ENCODE results near the gene GALNT13. TPM values are rescaled to one million over a fixed set of nuclear protein-coding genes. Genes with fewer than 3 reads are reported as not detected.

The GALNT13 gene
- total and polyA plus RNA-seq, 2 of the 13 experiments (the other 11 are each of a cell fraction or from before 2014, with no cell fraction given), result 1.3 to 5.0 TPM

DNA sequence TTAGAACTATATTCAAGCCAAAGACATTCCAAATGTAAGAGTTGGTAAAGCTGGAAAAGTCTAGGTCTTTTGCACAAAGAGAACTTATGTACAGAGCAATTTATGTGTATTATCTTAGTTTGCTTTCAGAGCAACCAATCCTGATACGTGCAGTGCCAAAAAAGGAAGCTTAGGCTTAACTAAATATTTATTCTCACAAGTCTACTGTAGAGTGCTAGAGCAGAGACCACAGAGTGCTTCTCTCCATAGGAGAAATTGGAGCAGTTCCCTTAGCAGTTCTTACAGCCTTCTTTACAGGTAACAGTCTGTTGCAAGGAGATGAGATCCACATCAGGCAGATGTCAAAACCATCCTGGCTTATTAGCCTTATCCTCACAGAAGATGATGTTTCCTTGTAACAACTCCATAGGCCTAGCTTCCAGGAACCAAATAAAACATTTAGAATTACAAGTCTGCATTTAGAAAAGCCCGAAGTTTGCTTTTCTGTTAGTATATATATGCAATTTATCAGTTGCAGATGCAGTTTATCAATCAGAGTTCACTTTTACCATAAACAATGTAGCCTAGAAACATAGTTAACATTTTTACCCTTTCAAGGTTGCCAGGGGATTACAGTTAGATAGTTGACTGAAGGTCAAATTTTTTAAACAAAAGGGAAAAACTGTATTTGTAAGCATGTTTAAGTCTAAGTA is 576.2 kb downstream of the GALNT13 start (continued):
- TF ChIP-seq ZNF367 (CRISPR knock-in tag; IDR thresholded peaks at IDR 0.05; ENCODE audit: borderline replicate concordance), result no peak
- no peak for TF ChIP-seq RXRA (CRISPR knock-in tag; IDR thresholded peaks at IDR 0.05)
- 0 out of 2 replicates have a peak, but pooled peaks have one; percentile 16 for TF ChIP-seq HMG20B (CRISPR knock-in tag; conservative IDR thresholded peaks at IDR 0.05)
- no peak for TF ChIP-seq ZBTB20 (CRISPR knock-in tag; IDR thresholded peaks at IDR 0.05; ENCODE audit: borderline replicate concordance, low read depth)
- TF ChIP-seq ZNF746 (CRISPR knock-in tag; IDR thresholded peaks at IDR 0.05), result no peak
- TF ChIP-seq GTF3A (CRISPR knock-in tag; conservative IDR thresholded peaks at IDR 0.05), result no peak
- no peak for TF ChIP-seq ATM (IDR thresholded peaks at IDR 0.05; ENCODE audit: borderline replicate concordance)
- no peak for TF ChIP-seq ZNF282 (IDR thresholded peaks at IDR 0.05; ENCODE audit: partially characterized antibody)
- TF ChIP-seq ELK4 (CRISPR knock-in tag; IDR thresholded peaks at IDR 0.05; ENCODE audit: borderline replicate concordance), result no peak
- TF ChIP-seq, protein P1, sequence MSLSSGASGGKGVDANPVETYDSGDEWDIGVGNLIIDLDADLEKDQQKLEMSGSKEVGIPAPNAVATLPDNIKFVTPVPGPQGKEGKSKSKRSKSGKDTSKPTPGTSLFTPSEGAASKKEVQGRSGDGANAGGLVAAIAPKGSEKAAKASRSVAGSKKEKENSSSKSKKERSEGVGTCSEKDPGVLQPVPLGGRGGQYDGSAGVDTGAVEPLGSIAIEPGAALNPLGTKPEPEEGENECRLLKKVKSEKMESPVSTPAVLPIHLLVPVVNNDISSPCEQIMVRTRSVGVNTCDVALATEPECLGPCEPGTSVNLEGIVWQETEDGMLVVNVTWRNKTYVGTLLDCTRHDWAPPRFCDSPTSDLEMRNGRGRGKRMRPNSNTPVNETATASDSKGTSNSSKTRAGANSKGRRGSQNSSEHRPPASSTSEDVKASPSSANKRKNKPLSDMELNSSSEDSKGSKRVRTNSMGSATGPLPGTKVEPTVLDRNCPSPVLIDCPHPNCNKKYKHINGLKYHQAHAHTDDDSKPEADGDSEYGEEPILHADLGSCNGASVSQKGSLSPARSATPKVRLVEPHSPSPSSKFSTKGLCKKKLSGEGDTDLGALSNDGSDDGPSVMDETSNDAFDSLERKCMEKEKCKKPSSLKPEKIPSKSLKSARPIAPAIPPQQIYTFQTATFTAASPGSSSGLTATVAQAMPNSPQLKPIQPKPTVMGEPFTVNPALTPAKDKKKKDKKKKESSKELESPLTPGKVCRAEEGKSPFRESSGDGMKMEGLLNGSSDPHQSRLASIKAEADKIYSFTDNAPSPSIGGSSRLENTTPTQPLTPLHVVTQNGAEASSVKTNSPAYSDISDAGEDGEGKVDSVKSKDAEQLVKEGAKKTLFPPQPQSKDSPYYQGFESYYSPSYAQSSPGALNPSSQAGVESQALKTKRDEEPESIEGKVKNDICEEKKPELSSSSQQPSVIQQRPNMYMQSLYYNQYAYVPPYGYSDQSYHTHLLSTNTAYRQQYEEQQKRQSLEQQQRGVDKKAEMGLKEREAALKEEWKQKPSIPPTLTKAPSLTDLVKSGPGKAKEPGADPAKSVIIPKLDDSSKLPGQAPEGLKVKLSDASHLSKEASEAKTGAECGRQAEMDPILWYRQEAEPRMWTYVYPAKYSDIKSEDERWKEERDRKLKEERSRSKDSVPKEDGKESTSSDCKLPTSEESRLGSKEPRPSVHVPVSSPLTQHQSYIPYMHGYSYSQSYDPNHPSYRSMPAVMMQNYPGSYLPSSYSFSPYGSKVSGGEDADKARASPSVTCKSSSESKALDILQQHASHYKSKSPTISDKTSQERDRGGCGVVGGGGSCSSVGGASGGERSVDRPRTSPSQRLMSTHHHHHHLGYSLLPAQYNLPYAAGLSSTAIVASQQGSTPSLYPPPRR (CRISPR knock-in tag; IDR thresholded peaks at IDR 0.05; ENCODE audit: borderline replicate concordance), result peak; percentile 75
- peak; percentile 71; the same call in 1 of the 2 replicates for TF ChIP-seq ZNF784 (CRISPR knock-in tag; IDR thresholded peaks at IDR 0.05; ENCODE audit: borderline replicate concordance)
- peak; percentile 86; the same call in 1 of the 2 replicates for TF ChIP-seq ZBTB34 (CRISPR knock-in tag; IDR thresholded peaks at IDR 0.05)
- no peak for TF ChIP-seq FLYWCH1 (CRISPR knock-in tag; IDR thresholded peaks at IDR 0.05)
- no peak for TF ChIP-seq IKZF1 (IDR thresholded peaks at IDR 0.05)
- TF ChIP-seq ZBTB21 (CRISPR knock-in tag; IDR thresholded peaks at IDR 0.05), result no peak
- no peak for TF ChIP-seq HOXA7 (CRISPR knock-in tag; IDR thresholded peaks at IDR 0.05)
- TF ChIP-seq ARID3A (IDR thresholded peaks at IDR 0.05; ENCODE audit: low read depth, low read length), result peak; percentile 22
- TF ChIP-seq ZNF335 (CRISPR knock-in tag; IDR thresholded peaks at IDR 0.05), result no peak
- TF ChIP-seq CERS6 (CRISPR knock-in tag; IDR thresholded peaks at IDR 0.05), result no peak
